Right atrium auricular region (tissue), 2 donors: ENCODE measurements around the gene CCDC69. TPM values are rescaled to one million over a fixed set of nuclear protein-coding genes. Genes with fewer than 3 reads are reported as not detected.

ENCODE experiments used
- DNase-seq: peaks from one replicate; pipeline ENCODE4 v3.0.0-alpha.2; 2019; ENCODE audit warnings: low spot score
- H3K27ac ChIP-seq, 2 donors: fragments of 200-600 bp; sonication (generic); 1 replicate in 1 of 2; 2 replicates in 1 of 2; pipeline ENCODE4 v1.5.1; 2016 to 2019
- H3K27me3 ChIP-seq, 2 donors: fragments of 200-600 bp; sonication (generic); one replicate each; pipeline versions ENCODE4 v1.5.1 to v1.6.0; 2017 to 2019
- H3K36me3 ChIP-seq: fragments of 200-600 bp; sonication (generic); one replicate; pipeline ENCODE4 v1.5.1; 2016
- H3K4me1 ChIP-seq, 2 donors: fragments of 200-600 bp; sonication (generic); one replicate each; pipeline versions ENCODE4 v1.5.1 to v1.6.0; 2017 to 2019
- H3K4me3 ChIP-seq, 2 donors: fragments of 200-600 bp; sonication (generic); 1 replicate in 1 of 2; 2 replicates in 1 of 2; pipeline ENCODE4 v1.5.1; 2017 to 2019; ENCODE audit warnings: mild to moderate bottlenecking in 1 of 2, moderate library complexity in 1 of 2
- H3K9me3 ChIP-seq, 2 donors: fragments of 200-600 bp; sonication (generic); one replicate each; pipeline ENCODE4 v1.5.1; 2019
- CTCF ChIP-seq, 2 donors: fragments of 200-600 bp; sonication (generic); IDR thresholded peaks; one replicate each; pipeline ENCODE4 v1.5.1; 2019; ENCODE audit warnings: antibody characterized with exemption in 2 of 2
- total RNA-seq, 2 donors: library from RNA; depleted of rRNA; stranded (reverse); fragments of >200 nt; gene quantifications; one replicate each; pipeline ENCODE4 v1.1.0, GENCODE V29; 2016

The CCDC69 gene
- total RNA-seq, 2 donors from 2014 or later, result 185 to 202 TPM

DNA sequence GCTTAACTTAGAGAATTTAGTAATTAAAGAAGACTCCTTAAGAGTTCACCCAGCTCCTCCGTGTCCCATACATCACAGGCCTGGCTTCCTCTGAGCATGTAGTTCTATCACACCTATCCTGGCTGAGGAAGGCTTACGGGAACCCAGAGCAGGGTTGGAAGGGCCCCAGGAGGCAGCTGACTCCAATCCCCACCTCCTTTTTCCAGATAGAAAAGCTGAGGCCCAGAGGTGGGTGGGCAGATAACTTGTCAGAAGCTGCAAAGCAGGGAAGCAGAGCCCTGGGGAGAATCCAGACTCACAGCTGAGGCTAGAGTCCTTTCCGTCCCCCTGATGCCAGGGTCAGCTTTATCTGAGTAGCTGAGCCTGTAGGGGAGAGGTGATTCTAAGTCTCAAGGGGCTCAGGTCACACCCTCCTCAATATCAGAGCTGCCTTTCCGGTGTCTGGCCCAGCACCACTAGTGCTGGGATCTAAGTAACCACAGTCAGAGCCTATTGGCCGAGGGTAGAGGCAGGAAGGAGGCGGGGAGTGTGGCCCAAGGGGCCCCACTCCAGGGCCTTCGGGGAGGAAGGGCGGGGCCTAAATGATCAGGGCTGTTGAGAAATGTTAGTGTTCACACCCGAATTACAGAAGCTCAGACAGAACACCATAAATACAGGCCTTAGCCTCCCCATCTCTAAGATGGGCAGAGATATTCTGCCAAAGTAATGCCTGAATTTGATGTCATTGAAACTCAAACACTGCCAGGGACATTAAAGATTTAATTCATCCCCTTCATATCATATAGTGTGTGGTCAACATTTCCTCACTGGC lies 9.9 kb downstream of the CCDC69 start:
- no peak for TF ChIP-seq CTCF (IDR thresholded peaks at IDR 0.05)
- peak; percentile 94 for DNase-seq
- Histone ChIP-seq H3K9me3 (no peaks in the 10 kb centered on the region), H3K36me3 (peaks cover 10% of the 10 kb centered on the region), H3K4me3 (no peak overlapping the region), H3K4me1 (peaks cover 0 to 87% of the 10 kb centered on the region in 2 donors), H3K27me3 (no peaks in the 10 kb centered on the region), H3K27ac (peak overlapping the region; percentile 74 to 83)

GRCh38 chr5:151212406-151212798 lies 11.5 kb downstream of the CCDC69 start:
- no peak overlapping the region for H3K4me3 ChIP-seq
- no peaks in the 10 kb centered on the region for H3K9me3 ChIP-seq
- H3K27me3 ChIP-seq, result no peaks in the 10 kb centered on the region
- peaks cover 0 to 86% of the 10 kb centered on the region in 2 donors for H3K4me1 ChIP-seq
- DNase-seq, result peak; percentile 55
- no peak for TF ChIP-seq CTCF (IDR thresholded peaks at IDR 0.05)
- peak overlapping the region; percentile 50 to 83 for H3K27ac ChIP-seq
- peaks cover 10% of the 10 kb centered on the region for H3K36me3 ChIP-seq

- H3K9me3 ChIP-seq, result no peaks in the 10 kb centered on the region
- H3K27ac ChIP-seq, result peak overlapping the region; percentile 61 to 72
- peaks cover 0 to 51% of the 10 kb centered on the region in 2 donors for H3K4me1 ChIP-seq
- no peaks in the 10 kb centered on the region for H3K27me3 ChIP-seq
- no peak overlapping the region for H3K4me3 ChIP-seq
- peak; percentile 67 for DNase-seq
- no peaks in the 10 kb centered on the region for H3K36me3 ChIP-seq
- no peak for TF ChIP-seq CTCF (IDR thresholded peaks at IDR 0.05)
These were observed 15.4 kb downstream of the CCDC69 start for GRCh38 chr5:151208481-151208914.

- peak; percentile 44 for DNase-seq
- H3K9me3 ChIP-seq, result no peaks in the 10 kb centered on the region
- H3K4me3 ChIP-seq, result no peak overlapping the region
- H3K27me3 ChIP-seq, result no peaks in the 10 kb centered on the region
- H3K27ac ChIP-seq, result no peak overlapping the region
- peaks cover 15% of the 10 kb centered on the region for H3K36me3 ChIP-seq
- no peak for TF ChIP-seq CTCF (IDR thresholded peaks at IDR 0.05)
- peaks cover 0 to 21% of the 10 kb centered on the region in 2 donors for H3K4me1 ChIP-seq
These were observed 18.5 kb downstream of the CCDC69 start for GRCh38 chr5:151205411-151205810.

GRCh38 chr5:151204051-151204450 lies 19.8 kb downstream of the CCDC69 start:
- TF ChIP-seq CTCF (IDR thresholded peaks at IDR 0.05), result no peak
- H3K36me3 ChIP-seq, result peaks cover 28% of the 10 kb centered on the region
- H3K4me3 ChIP-seq, result no peak overlapping the region
- peaks cover 0 to 16% of the 10 kb centered on the region in 2 donors for H3K4me1 ChIP-seq
- no peak for DNase-seq
- no peaks in the 10 kb centered on the region for H3K27me3 ChIP-seq
- H3K27ac ChIP-seq, result no peak overlapping the region
- no peaks in the 10 kb centered on the region for H3K9me3 ChIP-seq
